Measurements from ENCODE around the gene ANGPTL2.

GRCh38 chr9:127085186-127085585 lies 37.2 kb downstream of the ANGPTL2 start:
- TF ChIP-seq CTCF (IDR thresholded peaks at IDR 0.05) = no peak
- TF ChIP-seq, protein P1, sequence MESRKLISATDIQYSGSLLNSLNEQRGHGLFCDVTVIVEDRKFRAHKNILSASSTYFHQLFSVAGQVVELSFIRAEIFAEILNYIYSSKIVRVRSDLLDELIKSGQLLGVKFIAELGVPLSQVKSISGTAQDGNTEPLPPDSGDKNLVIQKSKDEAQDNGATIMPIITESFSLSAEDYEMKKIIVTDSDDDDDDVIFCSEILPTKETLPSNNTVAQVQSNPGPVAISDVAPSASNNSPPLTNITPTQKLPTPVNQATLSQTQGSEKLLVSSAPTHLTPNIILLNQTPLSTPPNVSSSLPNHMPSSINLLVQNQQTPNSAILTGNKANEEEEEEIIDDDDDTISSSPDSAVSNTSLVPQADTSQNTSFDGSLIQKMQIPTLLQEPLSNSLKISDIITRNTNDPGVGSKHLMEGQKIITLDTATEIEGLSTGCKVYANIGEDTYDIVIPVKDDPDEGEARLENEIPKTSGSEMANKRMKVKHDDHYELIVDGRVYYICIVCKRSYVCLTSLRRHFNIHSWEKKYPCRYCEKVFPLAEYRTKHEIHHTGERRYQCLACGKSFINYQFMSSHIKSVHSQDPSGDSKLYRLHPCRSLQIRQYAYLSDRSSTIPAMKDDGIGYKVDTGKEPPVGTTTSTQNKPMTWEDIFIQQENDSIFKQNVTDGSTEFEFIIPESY (IDR thresholded peaks at IDR 0.05; ENCODE audit: borderline replicate concordance, low read depth) = no peak
- TF ChIP-seq EZH2phosphoT487 (IDR thresholded peaks at IDR 0.05; ENCODE audit: borderline replicate concordance, low read depth) = no peak
- TF ChIP-seq GABPA (IDR thresholded peaks at IDR 0.05; ENCODE audit: low read depth) = no peak
- no peak for TF ChIP-seq CHD2 (IDR thresholded peaks at IDR 0.05; ENCODE audit: low read length, partially characterized antibody)

All from SK-N-SH (cell line).